B cell (primary cell): ENCODE measurements around the gene DYRK3. TPM values are rescaled to one million over a fixed set of nuclear protein-coding genes. Genes with fewer than 3 reads are reported as not detected.

ENCODE experiments used
- ATAC-seq: fragments of 200-7000 bp; cut with Tn5 transposase; one replicate; pipeline ENCODE4 v1.10.0; 2021; ENCODE audit warnings: low read depth, mild to moderate bottlenecking, moderate number of reproducible peaks, moderate library complexity
- CTCF ChIA-PET: fragments of 350-600 bp; sonication (Branson Sonifier 250); formaldehyde crosslinking; loops from one replicate; lab custom pipeline; 2021; ENCODE audit warnings: antibody characterized with exemption, inconsistent platforms; lab: Charles Lee
- POLR2A ChIA-PET: fragments of 350-600 bp; sonication (Branson Sonifier 250); formaldehyde crosslinking; loops from one replicate; lab custom pipeline; 2021; ENCODE audit warnings: antibody characterized with exemption; lab: Charles Lee
- DNase-seq: peaks from one replicate; pipeline ENCODE4 v3.0.0; 2013
- H2AFZ ChIP-seq: 2 replicates; pipeline ENCODE4 v1.6.1; 2012; ENCODE audit warnings: mild to moderate bottlenecking, low read depth, low read length; ENCODE audit not compliant: insufficient read depth, poor library complexity, severe bottlenecking
- H3K27ac ChIP-seq, 2 donors: 1 replicate in 1 of 2; 2 replicates in 1 of 2; pipeline ENCODE4 v1.5.1; 2012 to 2013; ENCODE audit warnings: low read length in 2 of 2, mild to moderate bottlenecking in 2 of 2, moderate library complexity in 1 of 2
- H3K27me3 ChIP-seq, 4 experiments: fragments of 200-600 bp in 1 of 4; sonication (generic) in 1 of 4; replicated peaks in 1 of 4; 1 replicate in 2 of 4; 2 replicates in 2 of 4; pipeline versions ENCODE4 v1.6.1 to v1.7.0; 2013 to 2016; ENCODE audit warnings: low read length in 3 of 4, mild to moderate bottlenecking in 2 of 4, mixed read lengths in 1 of 4, moderate library complexity in 1 of 4; ENCODE audit not compliant: insufficient read depth in 4 of 4, control insufficient read depth in 3 of 4; ENCODE audit errors: control extremely low read depth in 1 of 4
- H3K36me3 ChIP-seq, 2 experiments: replicated peaks in 1 of 2; 1 replicate in 1 of 2; 2 replicates in 1 of 2; pipeline versions ENCODE4 v1.6.1 to v1.7.1; 2013; ENCODE audit warnings: low read length in 1 of 2; ENCODE audit not compliant: insufficient read depth in 2 of 2, control insufficient read depth in 1 of 2; ENCODE audit errors: control extremely low read depth in 1 of 2, extremely low read depth in 1 of 2
- H3K4me1 ChIP-seq, 2 donors: fragments of 200-600 bp in 1 of 2; sonication (generic) in 1 of 2; 1 replicate in 1 of 2; 2 replicates in 1 of 2; pipeline versions ENCODE4 v1.5.1 to v1.6.1; 2013 to 2017; ENCODE audit warnings: low read length in 2 of 2; ENCODE audit not compliant: control insufficient read depth in 2 of 2, insufficient read depth in 2 of 2
- H3K4me2 ChIP-seq: replicated peaks from 2 replicates; pipeline ENCODE3; 2012; ENCODE audit warnings: mild to moderate bottlenecking, low read depth, low read length; ENCODE audit not compliant: poor library complexity, severe bottlenecking
- H3K4me3 ChIP-seq, 5 experiments: fragments of 200-600 bp in 1 of 5; sonication (generic) in 1 of 5; 1 replicate in 3 of 5; 2 replicates in 2 of 5; pipeline versions ENCODE4 v1.5.1 to v1.7.0; 2011 to 2016; ENCODE audit warnings: low read length in 4 of 5, mild to moderate bottlenecking in 4 of 5, low read depth in 2 of 5, control low read depth in 1 of 5, moderate library complexity in 1 of 5; ENCODE audit not compliant: insufficient read depth in 1 of 5; ENCODE audit errors: control extremely low read depth in 1 of 5, extremely low read depth in 1 of 5
- H3K79me2 ChIP-seq: fragments of 200-600 bp; sonication (generic); one replicate; pipeline ENCODE4 v1.6.0; 2016; ENCODE audit warnings: low read length; ENCODE audit not compliant: control insufficient read depth, insufficient read depth
- H3K9ac ChIP-seq: fragments of 200-600 bp; sonication (generic); 2 replicates; pipeline ENCODE4 v1.6.1; 2017; ENCODE audit warnings: mild to moderate bottlenecking, low read length, moderate library complexity
- H3K9me3 ChIP-seq, 3 donors: one replicate each; pipeline versions ENCODE4 v1.6.1 to v1.7.1; 2013; ENCODE audit warnings: low read length in 2 of 3; ENCODE audit not compliant: control insufficient read depth in 2 of 3, insufficient read depth in 1 of 3; ENCODE audit errors: control extremely low read depth in 1 of 3
- H4K20me1 ChIP-seq: 2 replicates; pipeline ENCODE4 v1.6.0; 2012; ENCODE audit warnings: mild to moderate bottlenecking, low read length; ENCODE audit not compliant: insufficient read depth, control insufficient read depth, poor library complexity, severe bottlenecking
- H3K27ac Mint-ChIP-seq: one replicate; pipeline ENCODE4 v1.8.0; 2021; ENCODE audit warnings: mixed read lengths
- H3K27me3 Mint-ChIP-seq: one replicate; pipeline ENCODE4 v1.8.0; 2021; ENCODE audit warnings: mixed read lengths
- H3K4me1 Mint-ChIP-seq: one replicate; pipeline ENCODE4 v1.8.0; 2021; ENCODE audit warnings: mixed read lengths
- H3K4me3 Mint-ChIP-seq: one replicate; pipeline ENCODE4 v1.8.0; 2021; ENCODE audit warnings: mixed read lengths
- H3K9me3 Mint-ChIP-seq: one replicate; pipeline ENCODE4 v1.8.0; 2022; ENCODE audit warnings: mixed read lengths; ENCODE audit not compliant: insufficient read depth
- EZH2 ChIP-seq: IDR thresholded peaks from 2 replicates; pipeline ENCODE4 v1.6.1; 2012; ENCODE audit warnings: borderline replicate concordance, low read depth, mild to moderate bottlenecking, moderate library complexity, low read length; ENCODE audit not compliant: insufficient read depth, poor library complexity, severe bottlenecking
- WGBS: methylation state at CpG from one replicate; pipeline ENCODE4 v1.1.5; 2013; ENCODE audit warnings: missing lambda C conversion rate; ENCODE audit not compliant: insufficient coverage; 5-methylcytosine and 5-hydroxymethylcytosine counted together
- intact Hi-C: fragments of 100-400 bp; cut with micrococcal nuclease; formaldehyde crosslinking; loops from one replicate; pipeline ENCODE4 v1.10.0; 2022
- polyA plus RNA-seq: library from polyadenylated mRNA; depleted of rRNA; stranded (reverse); fragments of >200 nt; gene quantifications from 2 replicates; pipeline ENCODE4 v1.2.3, GENCODE V29; 2012
- total RNA-seq, 2 donors: library from RNA; stranded (reverse); fragments of 120-200 nt in 1 of 2; gene quantifications; 1 replicate in 1 of 2; 2 replicates in 1 of 2; pipeline versions ENCODE4 v1.2.3 to v1.2.4, GENCODE V29; 2013 to 2022
- TF ChIP-seq, protein P1 (sequence below): fragments of 200-600 bp; IDR thresholded peaks from one replicate; pipeline ENCODE4 v1.8.0; 2022; ENCODE audit warnings: antibody characterized with exemption, mild to moderate bottlenecking

The DYRK3 gene
- total and polyA plus RNA-seq, 2 donors (not counting 1 experiment from before 2014, with no cell fraction given), result 0.30 TPM; not detected in 1

DNA sequence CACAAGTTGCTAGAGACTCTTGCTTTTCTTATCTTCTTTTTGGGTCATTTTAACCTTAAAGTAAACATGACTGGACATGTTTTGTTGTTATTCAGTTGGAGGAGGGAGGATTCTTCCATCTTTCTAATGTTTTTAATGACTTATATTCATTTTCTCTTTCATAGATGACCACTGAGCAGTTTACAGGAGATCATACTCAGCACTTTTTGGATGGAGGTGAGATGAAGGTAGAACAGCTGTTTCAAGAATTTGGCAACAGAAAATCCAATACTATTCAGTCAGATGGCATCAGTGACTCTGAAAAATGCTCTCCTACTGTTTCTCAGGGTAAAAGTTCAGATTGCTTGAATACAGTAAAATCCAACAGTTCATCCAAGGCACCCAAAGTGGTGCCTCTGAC, 11.9 kb downstream of the DYRK3 start:
- no peaks in the 10 kb centered on the region for H3K27me3 ChIP-seq
- H3K36me3 ChIP-seq, result no peaks in the 10 kb centered on the region
- no peaks in the 10 kb centered on the region for H3K4me1 ChIP-seq
- Mint-ChIP-seq H3K4me3 (no peak overlapping the region), H3K9me3 (no peaks in the 10 kb centered on the region), H3K27me3 (no peaks in the 10 kb centered on the region), H3K27ac (no peak overlapping the region), H3K4me1 (no peaks in the 10 kb centered on the region)
- POLR2A ChIA-PET, result no interaction called here
- H3K79me2 ChIP-seq, result no peaks in the 10 kb centered on the region
- ATAC-seq (no peak), DNase-seq (no peak)
- no peak overlapping the region for H3K4me3 ChIP-seq
- H3K27ac ChIP-seq, result no peak overlapping the region
- CTCF ChIA-PET, result interaction anchor here (1.1 to 9.3 kb wide), 5 partner anchors 11 to 335 kb away, joined by 3 to 81 read pairs (median 21); partner anchors contain the start of gene DYRK3
- H3K9ac ChIP-seq, result no peak overlapping the region
- H2AFZ ChIP-seq, result no peak overlapping the region
- no peaks in the 10 kb centered on the region for H4K20me1 ChIP-seq
- intact Hi-C loops, result no loop called here
- no peaks in the 10 kb centered on the region for H3K9me3 ChIP-seq
- TF ChIP-seq, protein P1, sequence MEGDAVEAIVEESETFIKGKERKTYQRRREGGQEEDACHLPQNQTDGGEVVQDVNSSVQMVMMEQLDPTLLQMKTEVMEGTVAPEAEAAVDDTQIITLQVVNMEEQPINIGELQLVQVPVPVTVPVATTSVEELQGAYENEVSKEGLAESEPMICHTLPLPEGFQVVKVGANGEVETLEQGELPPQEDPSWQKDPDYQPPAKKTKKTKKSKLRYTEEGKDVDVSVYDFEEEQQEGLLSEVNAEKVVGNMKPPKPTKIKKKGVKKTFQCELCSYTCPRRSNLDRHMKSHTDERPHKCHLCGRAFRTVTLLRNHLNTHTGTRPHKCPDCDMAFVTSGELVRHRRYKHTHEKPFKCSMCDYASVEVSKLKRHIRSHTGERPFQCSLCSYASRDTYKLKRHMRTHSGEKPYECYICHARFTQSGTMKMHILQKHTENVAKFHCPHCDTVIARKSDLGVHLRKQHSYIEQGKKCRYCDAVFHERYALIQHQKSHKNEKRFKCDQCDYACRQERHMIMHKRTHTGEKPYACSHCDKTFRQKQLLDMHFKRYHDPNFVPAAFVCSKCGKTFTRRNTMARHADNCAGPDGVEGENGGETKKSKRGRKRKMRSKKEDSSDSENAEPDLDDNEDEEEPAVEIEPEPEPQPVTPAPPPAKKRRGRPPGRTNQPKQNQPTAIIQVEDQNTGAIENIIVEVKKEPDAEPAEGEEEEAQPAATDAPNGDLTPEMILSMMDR, result no peak
- TF ChIP-seq EZH2, result no peak
- no peak overlapping the region for H3K4me2 ChIP-seq

DNA sequence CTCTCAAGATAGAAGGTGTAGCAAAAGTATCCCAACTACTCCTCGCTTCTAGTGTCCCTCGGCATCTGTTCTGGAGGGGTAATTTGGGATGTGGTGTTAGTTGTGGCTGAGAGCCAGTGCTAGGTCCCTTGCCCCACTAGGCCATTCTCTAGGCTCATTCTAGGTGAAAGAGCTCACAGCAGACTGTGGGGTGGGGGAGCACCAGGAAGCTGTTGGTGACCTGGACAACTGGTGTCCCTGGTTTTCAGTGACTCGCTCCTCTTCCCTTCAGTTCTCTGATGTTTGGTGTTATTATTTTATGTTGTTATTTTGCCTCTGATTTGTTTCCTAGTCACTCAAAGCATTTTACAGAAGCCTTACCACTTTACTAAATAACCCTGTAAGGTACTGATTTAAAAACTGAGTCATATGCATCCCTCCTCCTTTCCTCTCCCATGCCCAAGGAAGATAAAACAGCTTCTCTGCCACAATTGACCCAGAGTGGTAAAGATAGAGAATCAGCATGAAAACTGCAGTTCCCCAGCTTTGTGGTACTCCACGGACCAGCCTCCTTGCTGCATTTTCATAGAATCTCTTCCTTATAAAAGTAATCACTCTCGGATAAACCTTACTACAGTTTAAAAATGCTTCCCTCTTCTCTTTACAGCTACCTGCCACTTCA, 14.1 kb downstream of the DYRK3 start:
- no peak overlapping the region for H3K4me2 ChIP-seq
- intact Hi-C loops, result no loop called here
- no peaks in the 10 kb centered on the region for H3K79me2 ChIP-seq
- no peaks in the 10 kb centered on the region for H3K9me3 ChIP-seq
- H3K27me3 ChIP-seq, result no peaks in the 10 kb centered on the region
- WGBS, result 86% methylated on average over 2 of the region's 5 CpGs
- H3K4me3 ChIP-seq, result no peak overlapping the region
- CTCF ChIA-PET, result interaction anchor here (1.2 to 9.3 kb wide), 6 partner anchors 9 to 170 kb away, joined by 3 to 81 read pairs (median 16); partner anchors contain the start of gene DYRK3
- no peak overlapping the region for H3K27ac Mint-ChIP-seq
- no peaks in the 10 kb centered on the region for H3K9me3 Mint-ChIP-seq
- no peaks in the 10 kb centered on the region for H3K27me3 Mint-ChIP-seq
- no peaks in the 10 kb centered on the region for H4K20me1 ChIP-seq
- H2AFZ ChIP-seq, result no peak overlapping the region
- POLR2A ChIA-PET, result no interaction called here
- H3K27ac ChIP-seq, result no peak overlapping the region
- no peak overlapping the region for H3K9ac ChIP-seq
- DNase-seq (no peak), ATAC-seq (no peak)
- H3K4me3 Mint-ChIP-seq, result no peak overlapping the region
- no peaks in the 10 kb centered on the region for H3K4me1 Mint-ChIP-seq
- TF ChIP-seq, protein P1, result no peak
- TF ChIP-seq EZH2, result no peak
- no peaks in the 10 kb centered on the region for H3K4me1 ChIP-seq
- no peaks in the 10 kb centered on the region for H3K36me3 ChIP-seq
